Stimulated activated CD8-positive, alpha-beta memory T cell treated with anti-CD3 and anti-CD28 coated beads, Interleukin-12 subunit alpha, Interleukin-12 subunit beta, amount 100 ng/mL, for 24 hours (primary cell): Measurements from ENCODE around the gene RFTN1.

Experiments used
- DNase-seq: peaks from one replicate; pipeline ENCODE4 v3.0.0-alpha.2; 2020; ENCODE audit errors: extremely low read depth

RFTN1 gene

GRCh38 chr3:16279010-16279801 is 234.3 kb downstream of the RFTN1 start:
- no peak for DNase-seq

GRCh38 chr3:16277471-16277870 is 236.0 kb downstream of the RFTN1 start:
- no peak for DNase-seq

- no peak for DNase-seq
These were observed 239.6 kb downstream of the RFTN1 start for GRCh38 chr3:16273867-16274266.

GRCh38 chr3:16272588-16272987 is 240.9 kb downstream of the RFTN1 start:
- no peak for DNase-seq

GRCh38 chr3:16270855-16271254 is 242.6 kb downstream of the RFTN1 start:
- no peak for DNase-seq

GRCh38 chr3:16266714-16267113 is 246.8 kb downstream of the RFTN1 start:
- no peak for DNase-seq
